GM19351 (cell line): Measurements from ENCODE around the gene GOLGA1.
"Not testable (repeated sequence)": the region's sequence is repeated elsewhere in the genome, so short reads cannot be mapped to it uniquely, and the experiment has no call there.

ENCODE experiments used
- ATAC-seq: cut with Tn5 transposase; IDR thresholded peaks from one replicate; pipeline ENCODE4 v1.9.1; 2021; ENCODE audit warnings: mild to moderate bottlenecking, moderate library complexity; ENCODE audit not compliant: unreplicated experiment

GOLGA1 gene

GRCh38 chr9:124940521-124940893, 376 bp downstream of the GOLGA1 start:
- peak; percentile 40 for ATAC-seq

DNA sequence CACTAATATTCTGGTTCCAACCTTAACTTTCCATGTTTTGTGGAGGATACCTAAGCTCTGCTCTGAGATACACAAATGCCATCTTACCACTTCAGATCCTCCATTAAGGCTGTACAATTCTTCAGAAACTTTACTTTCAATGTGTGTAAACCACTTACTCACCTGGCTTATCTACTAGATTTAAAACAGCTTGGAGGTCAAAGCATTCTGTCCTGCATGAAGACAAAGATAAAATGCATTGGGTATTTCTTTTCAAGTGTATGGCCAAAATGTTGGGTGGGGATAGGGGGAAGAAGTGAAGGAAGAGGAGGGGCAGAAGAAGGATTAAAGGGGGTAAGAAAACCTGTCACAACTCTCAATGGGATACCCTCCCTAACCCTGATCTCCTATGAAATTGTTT, 939 bp downstream of the GOLGA1 start:
- no peak for ATAC-seq

- ATAC-seq: no peak
Measured at GRCh38 chr9:124934290-124934689, 6.6 kb downstream of the GOLGA1 start.

GRCh38 chr9:124932333-124932732, 8.6 kb downstream of the GOLGA1 start:
- no peak for ATAC-seq

DNA sequence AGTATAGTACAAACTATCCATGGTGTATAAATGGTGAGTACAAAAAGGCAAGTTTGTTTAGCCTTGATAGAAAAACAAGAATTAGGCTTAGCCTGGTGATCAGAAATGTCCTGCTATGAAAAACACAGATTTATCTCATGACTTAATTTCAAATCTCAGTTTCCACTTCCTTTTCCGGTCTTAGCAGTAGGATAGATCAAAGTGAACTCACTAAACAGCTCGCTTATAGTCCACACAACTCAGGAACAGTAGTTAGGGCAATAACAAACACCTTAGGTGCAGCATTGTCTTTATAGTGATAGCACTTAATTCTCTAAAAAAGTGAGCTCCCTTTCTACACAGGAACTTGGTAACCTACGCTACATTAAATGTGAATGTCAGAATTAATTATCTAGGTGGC, 11.4 kb downstream of the GOLGA1 start:
- ATAC-seq: no peak

DNA sequence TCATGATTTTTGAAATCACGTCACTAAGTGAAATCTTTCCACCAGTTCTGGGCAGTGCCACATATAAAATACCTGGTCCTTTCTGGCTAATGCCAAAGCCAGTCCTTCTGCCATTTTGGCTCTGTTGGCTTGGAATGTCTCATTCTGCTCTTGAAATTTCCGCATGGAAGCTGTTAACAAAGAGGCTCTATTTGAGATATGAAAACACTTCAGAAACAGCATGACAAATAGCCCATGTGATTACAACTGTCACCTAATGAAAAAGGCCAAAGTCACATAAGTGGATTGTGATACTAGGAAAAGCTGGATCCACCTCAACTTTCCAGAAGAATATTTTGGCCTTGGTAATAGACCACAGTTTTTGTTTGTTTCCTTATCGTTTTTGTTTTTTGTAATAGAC, 12.8 kb downstream of the GOLGA1 start:
- no peak for ATAC-seq

GRCh38 chr9:124920394-124920793, 20.5 kb downstream of the GOLGA1 start:
- ATAC-seq: not testable (repeated sequence)

- ATAC-seq: no peak
Measured at GRCh38 chr9:124914753-124915405, 26.0 kb downstream of the GOLGA1 start.

DNA sequence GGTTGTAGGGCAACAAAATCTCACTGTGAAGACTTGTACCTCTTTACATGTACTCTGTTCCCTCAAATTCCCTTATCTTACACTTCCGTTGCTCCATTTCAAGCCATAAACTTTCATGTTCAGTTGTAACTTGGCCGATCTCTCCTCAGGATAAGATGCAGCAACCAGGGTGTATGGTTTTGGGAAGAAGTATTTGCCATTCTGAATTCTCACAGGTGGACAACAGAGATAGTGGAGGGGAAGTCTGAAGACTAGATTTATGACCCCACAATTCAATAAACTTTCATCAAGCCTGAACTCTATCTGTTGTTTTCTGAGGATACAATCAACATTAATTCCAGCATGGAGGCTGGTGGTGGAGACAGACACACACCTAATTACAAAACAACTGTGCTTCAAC, 27.5 kb downstream of the GOLGA1 start:
- ATAC-seq: no peak

DNA sequence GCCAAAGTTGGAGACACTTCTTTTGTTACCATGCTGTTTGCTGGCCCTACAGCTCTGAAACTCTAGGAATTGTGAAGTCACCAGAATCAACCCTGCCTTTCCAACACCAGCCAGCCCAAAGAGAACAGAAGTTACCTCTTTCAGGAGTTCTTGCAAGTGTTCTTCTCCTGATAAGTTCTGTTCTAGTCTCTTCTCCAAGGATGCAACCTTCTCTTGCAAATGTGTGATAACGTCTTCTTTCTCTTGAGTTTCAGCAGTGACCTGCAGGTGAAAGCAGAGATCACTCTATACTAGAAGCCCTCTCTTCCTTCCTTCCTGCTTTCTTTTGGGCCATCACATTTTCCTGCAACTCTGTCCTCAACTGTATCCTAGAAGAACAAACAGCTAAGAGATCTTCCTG, 29.1 kb downstream of the GOLGA1 start:
- ATAC-seq: no peak

- no peak for ATAC-seq
Measured at GRCh38 chr9:124908098-124908497, 32.8 kb downstream of the GOLGA1 start.

DNA sequence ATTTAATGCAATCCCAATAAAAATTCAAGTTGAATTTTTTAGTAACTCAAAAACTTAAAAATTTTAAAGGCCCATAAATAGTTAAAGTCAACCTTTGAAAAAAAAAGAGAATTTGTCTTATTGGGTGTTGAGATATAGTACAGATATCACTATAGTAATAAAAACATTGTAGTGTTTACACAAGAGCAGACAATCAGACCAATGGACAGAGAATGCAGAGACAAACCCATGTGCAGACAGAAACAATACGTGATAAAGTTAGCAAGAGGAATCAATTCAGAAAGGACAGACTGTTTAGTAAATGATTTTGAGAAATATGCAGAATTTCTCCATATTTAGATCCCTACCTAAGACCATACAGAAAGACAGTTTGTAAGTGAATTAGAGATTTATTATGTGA, 33.9 kb downstream of the GOLGA1 start:
- no peak for ATAC-seq

- ATAC-seq: no peak
Measured at GRCh38 chr9:124899845-124900244, 41.0 kb downstream of the GOLGA1 start.

DNA sequence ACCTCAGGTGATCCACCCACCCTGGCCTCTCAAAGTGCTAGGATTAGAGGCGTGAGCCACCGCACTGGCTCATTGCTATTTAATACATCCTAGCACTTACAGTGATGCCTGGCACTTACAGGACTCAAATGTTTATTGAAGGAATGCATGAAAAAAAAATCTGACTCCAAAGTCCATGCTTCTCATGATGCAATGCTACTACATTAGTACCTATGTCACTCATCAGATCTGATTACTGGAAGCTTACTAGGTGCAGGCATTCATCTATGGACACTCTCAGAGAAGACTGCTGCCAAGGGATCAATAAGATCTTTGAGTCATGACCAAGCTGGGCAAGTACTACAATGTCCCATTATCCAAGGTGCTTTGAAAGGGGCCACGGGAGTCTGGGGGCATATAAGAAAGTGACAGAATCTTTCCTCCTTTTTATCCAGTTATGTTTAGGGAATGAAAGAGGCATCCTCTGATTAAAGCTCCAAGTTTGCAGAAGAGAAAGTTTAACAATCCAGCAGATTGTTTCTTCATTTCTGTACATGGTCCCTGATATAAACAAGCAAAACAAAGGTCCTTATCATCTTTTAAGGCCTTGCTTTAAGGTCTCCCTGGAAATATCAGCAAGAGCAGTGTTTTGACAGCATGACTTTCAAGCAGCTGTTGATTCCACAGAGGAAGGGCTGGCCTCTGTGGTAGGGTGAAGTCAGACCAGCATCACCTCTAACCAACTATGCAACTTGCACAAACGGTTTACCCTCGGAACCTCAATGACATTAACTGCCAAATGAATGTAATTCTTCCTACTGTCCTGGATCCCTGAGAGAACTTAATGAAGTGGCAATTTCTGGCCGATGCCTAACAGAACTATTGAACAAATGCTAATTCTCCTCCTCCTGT, 43.1 kb downstream of the GOLGA1 start:
- no peak for ATAC-seq

DNA sequence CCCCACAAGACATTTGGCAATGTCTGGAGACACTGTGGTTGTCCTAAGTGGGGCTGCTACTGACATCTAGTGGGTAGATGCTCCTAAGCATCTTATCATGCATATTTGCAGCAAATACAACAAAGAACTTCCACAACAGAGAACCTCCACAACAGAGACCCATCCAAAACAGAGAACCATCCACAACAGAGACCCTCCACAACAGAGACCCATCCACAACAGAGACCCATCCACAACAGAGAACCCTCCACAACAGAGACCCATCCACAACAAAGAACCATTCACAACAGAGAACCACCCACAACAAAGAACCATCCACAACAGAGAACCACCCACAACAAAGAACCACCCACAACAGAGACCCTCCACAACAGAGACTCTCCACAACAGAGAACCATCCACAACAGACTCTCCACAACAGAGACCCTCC, 46.1 kb downstream of the GOLGA1 start:
- no peak for ATAC-seq

DNA sequence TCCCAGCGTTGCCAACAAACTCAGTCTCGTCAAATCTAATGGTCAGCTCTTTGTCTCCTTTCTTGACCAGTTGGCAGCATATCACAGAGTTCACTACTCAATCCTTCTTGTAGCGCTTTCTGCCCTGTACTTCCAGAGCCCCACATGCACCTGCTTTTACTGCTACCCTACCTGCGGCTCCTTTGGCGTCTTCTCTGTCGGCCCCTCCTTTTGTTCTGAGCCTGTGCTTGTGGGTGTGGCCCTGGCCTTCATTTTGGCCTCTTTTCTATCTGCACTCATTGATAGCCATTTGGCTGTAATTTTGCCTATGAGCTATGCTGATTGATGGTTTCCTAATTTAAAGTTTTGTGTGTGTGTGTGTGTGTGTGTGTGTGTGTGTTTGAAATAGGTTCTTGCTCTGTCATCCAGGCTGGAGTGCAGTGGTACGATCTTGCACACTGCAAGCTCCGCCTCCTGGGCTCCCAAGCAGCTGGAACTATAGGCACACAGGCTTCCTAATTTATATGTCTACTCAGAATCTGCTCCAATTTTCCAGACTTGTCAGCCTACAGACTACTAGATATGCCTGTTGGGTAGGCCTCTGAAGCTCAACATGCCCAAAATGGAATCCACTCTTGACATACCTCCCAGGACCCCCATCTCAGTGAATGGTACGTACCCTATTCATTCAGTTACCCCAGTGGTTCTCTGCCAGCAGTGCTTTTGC, 46.7 kb downstream of the GOLGA1 start:
- ATAC-seq: no peak

DNA sequence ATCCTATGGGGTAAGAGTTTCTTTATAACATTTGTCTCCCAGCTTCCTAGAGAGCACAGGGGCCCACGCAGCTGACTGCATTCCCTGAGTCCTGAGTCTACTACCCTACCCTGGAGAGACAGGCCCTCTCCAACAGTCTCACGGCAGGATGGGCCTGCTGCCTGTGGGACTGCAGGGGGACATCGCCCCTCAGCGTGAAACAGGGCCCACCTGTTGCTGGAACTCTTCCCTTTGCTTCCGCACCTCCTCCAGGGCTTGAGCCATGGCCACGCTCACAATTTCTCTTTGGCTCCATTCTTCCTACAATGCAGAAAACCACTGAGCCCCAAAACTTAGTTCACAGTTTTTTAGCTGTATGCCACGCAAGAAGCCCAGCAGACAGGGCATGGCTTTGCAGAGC, 50.7 kb downstream of the GOLGA1 start:
- no peak for ATAC-seq

DNA sequence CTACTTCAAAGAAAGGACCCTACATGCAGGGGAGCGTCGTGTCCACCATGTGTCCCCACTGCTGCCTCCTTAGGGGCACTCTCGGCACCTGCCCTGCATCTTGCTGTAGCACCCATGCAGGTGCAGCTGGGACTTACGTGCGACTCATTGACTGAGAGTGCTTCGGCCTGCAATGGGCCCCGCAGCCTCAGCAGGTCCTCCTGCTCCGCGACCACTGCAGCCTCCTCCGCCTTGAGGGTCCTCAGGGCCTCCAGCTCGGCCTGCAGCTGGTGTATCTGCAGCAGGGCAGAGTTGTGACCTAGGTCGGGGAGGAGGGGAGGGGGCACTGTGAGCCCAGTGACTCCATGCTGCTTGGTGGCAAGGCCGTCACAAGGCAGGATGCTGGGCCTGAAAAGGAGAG, 51.9 kb downstream of the GOLGA1 start:
- no peak for ATAC-seq

- no peak for ATAC-seq
Measured at GRCh38 chr9:124887832-124888231, 53.1 kb downstream of the GOLGA1 start.

GRCh38 chr9:124886866-124887492, 53.9 kb downstream of the GOLGA1 start:
- no peak for ATAC-seq

DNA sequence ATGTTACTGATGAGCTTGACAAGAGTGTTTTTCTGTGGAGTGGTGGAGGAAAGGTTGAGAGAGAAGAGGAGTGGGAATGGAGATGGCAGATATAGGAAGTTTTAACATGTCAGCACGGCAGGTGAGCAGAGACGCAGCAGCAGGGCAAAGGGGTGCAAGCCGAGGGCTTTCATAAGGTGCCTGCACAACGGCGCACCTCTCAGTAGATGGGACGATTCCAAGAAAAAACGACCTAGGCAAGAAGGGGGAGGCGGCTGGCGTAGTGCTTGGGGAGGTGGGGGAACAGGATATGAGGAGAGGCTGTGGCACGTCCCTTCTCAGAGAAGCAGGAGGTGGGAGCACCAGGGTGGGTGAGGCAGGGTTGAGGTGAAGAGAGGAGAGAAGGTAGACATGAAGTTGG, 54.4 kb downstream of the GOLGA1 start:
- no peak for ATAC-seq
